Measurements from ENCODE around the gene C8G.
A peak's percentile ranks its signal among the peaks of the same experiment; 100 is the strongest.

C8G gene

GRCh38 chr9:136944519-136945332 lies at the start of gene C8G, which contains the start of gene FBXW5:
Gene C8G (plus strand): TSS chr9:136945243. CDS start chr9:136945321, 78 bp downstream.
Gene FBXW5 (minus strand): TSS chr9:136944738. CDS start chr9:136944083, 655 bp downstream.
- DNase-seq (ENCODE audit: low read depth in 2 of 2), result peak; percentile 85 to 87

GRCh38 chr9:136896027-136896426 lies 49.0 kb upstream of the C8G start:
- no peak for DNase-seq (ENCODE audit: low read depth in 2 of 2)

- no peak for DNase-seq (ENCODE audit: low read depth in 2 of 2)
These were observed 46.5 kb upstream of the C8G start for GRCh38 chr9:136898483-136899100.

- no peak for DNase-seq (ENCODE audit: low read depth in 2 of 2)
These were observed 45.8 kb upstream of the C8G start for GRCh38 chr9:136899196-136899595.

GRCh38 chr9:136900556-136900955 lies 44.5 kb upstream of the C8G start:
- DNase-seq (ENCODE audit: low read depth in 2 of 2), result no peak

GRCh38 chr9:136900988-136901515 lies 44.0 kb upstream of the C8G start:
- DNase-seq (ENCODE audit: low read depth in 2 of 2), result no peak

- DNase-seq (ENCODE audit: low read depth in 2 of 2), result no peak
These were observed 43.4 kb upstream of the C8G start for GRCh38 chr9:136901516-136902258.

GRCh38 chr9:136902259-136902821 lies 42.7 kb upstream of the C8G start:
- DNase-seq (ENCODE audit: low read depth in 2 of 2), result no peak

- DNase-seq (ENCODE audit: low read depth in 2 of 2), result no peak
These were observed 41.9 kb upstream of the C8G start for GRCh38 chr9:136903041-136903554.

GRCh38 chr9:136906266-136906665 lies 38.8 kb upstream of the C8G start:
- DNase-seq (ENCODE audit: low read depth in 2 of 2), result no peak

GRCh38 chr9:136907011-136907914 lies 37.8 kb upstream of the C8G start:
- no peak for DNase-seq (ENCODE audit: low read depth in 2 of 2)

GRCh38 chr9:136910197-136910900 lies 34.7 kb upstream of the C8G start:
- DNase-seq (ENCODE audit: low read depth in 2 of 2), result no peak

- DNase-seq (ENCODE audit: low read depth in 2 of 2), result no peak
These were observed 34.2 kb upstream of the C8G start for GRCh38 chr9:136910901-136911245.

- no peak for DNase-seq (ENCODE audit: low read depth in 2 of 2)
These were observed 31.2 kb upstream of the C8G start for GRCh38 chr9:136913701-136914438.

GRCh38 chr9:136915632-136916329 lies 29.3 kb upstream of the C8G start:
- DNase-seq (ENCODE audit: low read depth in 2 of 2), result no peak

- no peak for DNase-seq (ENCODE audit: low read depth in 2 of 2)
These were observed 28.5 kb upstream of the C8G start for GRCh38 chr9:136916330-136917184.

GRCh38 chr9:136917902-136918301 lies 27.1 kb upstream of the C8G start:
- no peak for DNase-seq (ENCODE audit: low read depth in 2 of 2)

- no peak for DNase-seq (ENCODE audit: low read depth in 2 of 2)
These were observed 25.0 kb upstream of the C8G start for GRCh38 chr9:136920069-136920468.
